ENCODE data around the gene EDARADD.

DNA sequence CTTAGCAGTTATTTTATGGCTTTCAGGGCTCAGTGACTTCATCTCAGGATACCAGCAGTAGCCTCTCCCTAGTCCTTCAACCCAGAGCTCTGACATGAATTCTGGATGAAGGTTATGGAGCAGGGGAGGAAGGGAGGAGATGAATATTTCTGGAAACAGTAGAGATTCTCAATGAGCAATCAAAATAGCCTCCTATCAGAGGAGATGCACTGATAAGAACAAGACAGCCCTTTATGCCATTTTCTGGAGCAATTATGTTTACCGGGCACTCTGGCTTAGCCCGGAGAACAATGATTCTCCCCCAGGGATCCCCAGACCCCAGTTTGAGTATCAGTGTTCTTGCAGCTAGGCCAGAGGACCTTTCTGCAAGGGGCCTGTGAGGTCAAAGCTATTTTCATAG is 37.9 kb upstream of the EDARADD start:
- TF ChIP-seq, protein P1, sequence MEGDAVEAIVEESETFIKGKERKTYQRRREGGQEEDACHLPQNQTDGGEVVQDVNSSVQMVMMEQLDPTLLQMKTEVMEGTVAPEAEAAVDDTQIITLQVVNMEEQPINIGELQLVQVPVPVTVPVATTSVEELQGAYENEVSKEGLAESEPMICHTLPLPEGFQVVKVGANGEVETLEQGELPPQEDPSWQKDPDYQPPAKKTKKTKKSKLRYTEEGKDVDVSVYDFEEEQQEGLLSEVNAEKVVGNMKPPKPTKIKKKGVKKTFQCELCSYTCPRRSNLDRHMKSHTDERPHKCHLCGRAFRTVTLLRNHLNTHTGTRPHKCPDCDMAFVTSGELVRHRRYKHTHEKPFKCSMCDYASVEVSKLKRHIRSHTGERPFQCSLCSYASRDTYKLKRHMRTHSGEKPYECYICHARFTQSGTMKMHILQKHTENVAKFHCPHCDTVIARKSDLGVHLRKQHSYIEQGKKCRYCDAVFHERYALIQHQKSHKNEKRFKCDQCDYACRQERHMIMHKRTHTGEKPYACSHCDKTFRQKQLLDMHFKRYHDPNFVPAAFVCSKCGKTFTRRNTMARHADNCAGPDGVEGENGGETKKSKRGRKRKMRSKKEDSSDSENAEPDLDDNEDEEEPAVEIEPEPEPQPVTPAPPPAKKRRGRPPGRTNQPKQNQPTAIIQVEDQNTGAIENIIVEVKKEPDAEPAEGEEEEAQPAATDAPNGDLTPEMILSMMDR (conservative IDR thresholded peaks at IDR 0.05; ENCODE audit: low read depth, low read length), result no peak
- TF ChIP-seq EZH2 (IDR thresholded peaks at IDR 0.05; ENCODE audit: borderline replicate concordance, low read depth, low read length, poor library complexity, severe bottlenecking), result no peak

All from A673 (cell line).